ENCODE results near the gene EPHA8.

EPHA8 gene

GRCh38 chr1:22615886-22616285 is 52.6 kb downstream of the EPHA8 start:
- DNase-seq (ENCODE audit: extremely low spot score): no peak
- CTCF ChIA-PET: no interaction called here
- TF ChIP-seq NFRKB (IDR thresholded peaks at IDR 0.05) (no peak), FOXK2 (IDR thresholded peaks at IDR 0.05) (no peak), TARDBP (IDR thresholded peaks at IDR 0.05) (no peak), BHLHE40 (IDR thresholded peaks at IDR 0.05; ENCODE audit: borderline replicate concordance) (no peak), SP1 (IDR thresholded peaks at IDR 0.05) (no peak), L3MBTL2 (conservative IDR thresholded peaks at IDR 0.05) (no peak), SUZ12 (IDR thresholded peaks at IDR 0.05) (no peak), FOXM1 (IDR thresholded peaks at IDR 0.05; ENCODE audit: borderline replicate concordance) (no peak), ZNF384 (IDR thresholded peaks at IDR 0.05) (no peak), CTBP1 (IDR thresholded peaks at IDR 0.05; ENCODE audit: borderline replicate concordance) (no peak), LEF1 (IDR thresholded peaks at IDR 0.05; ENCODE audit: borderline replicate concordance) (no peak), FOXA1 (IDR thresholded peaks at IDR 0.05) (no peak), HDGF (IDR thresholded peaks at IDR 0.05; ENCODE audit: borderline replicate concordance) (no peak), ARNT (IDR thresholded peaks at IDR 0.05) (no peak), ELF4 (IDR thresholded peaks at IDR 0.05) (no peak)
- TF ChIP-seq, protein P1, sequence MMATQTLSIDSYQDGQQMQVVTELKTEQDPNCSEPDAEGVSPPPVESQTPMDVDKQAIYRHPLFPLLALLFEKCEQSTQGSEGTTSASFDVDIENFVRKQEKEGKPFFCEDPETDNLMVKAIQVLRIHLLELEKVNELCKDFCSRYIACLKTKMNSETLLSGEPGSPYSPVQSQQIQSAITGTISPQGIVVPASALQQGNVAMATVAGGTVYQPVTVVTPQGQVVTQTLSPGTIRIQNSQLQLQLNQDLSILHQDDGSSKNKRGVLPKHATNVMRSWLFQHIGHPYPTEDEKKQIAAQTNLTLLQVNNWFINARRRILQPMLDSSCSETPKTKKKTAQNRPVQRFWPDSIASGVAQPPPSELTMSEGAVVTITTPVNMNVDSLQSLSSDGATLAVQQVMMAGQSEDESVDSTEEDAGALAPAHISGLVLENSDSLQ (IDR thresholded peaks at IDR 0.05): no peak
- POLR2A ChIA-PET: no interaction called here

GRCh38 chr1:22616571-22616970 is 53.3 kb downstream of the EPHA8 start:
- ChIA-PET POLR2A (no interaction called here), CTCF (no interaction called here)
- TF ChIP-seq CTBP1 (IDR thresholded peaks at IDR 0.05; ENCODE audit: borderline replicate concordance) (no peak), FOXA1 (IDR thresholded peaks at IDR 0.05) (no peak), LEF1 (IDR thresholded peaks at IDR 0.05; ENCODE audit: borderline replicate concordance) (no peak), TARDBP (IDR thresholded peaks at IDR 0.05) (no peak), ELF4 (IDR thresholded peaks at IDR 0.05) (no peak), SUZ12 (IDR thresholded peaks at IDR 0.05) (no peak), FOXK2 (IDR thresholded peaks at IDR 0.05) (no peak), NFRKB (IDR thresholded peaks at IDR 0.05) (no peak), BHLHE40 (IDR thresholded peaks at IDR 0.05; ENCODE audit: borderline replicate concordance) (no peak), FOXM1 (IDR thresholded peaks at IDR 0.05; ENCODE audit: borderline replicate concordance) (no peak), HDGF (IDR thresholded peaks at IDR 0.05; ENCODE audit: borderline replicate concordance) (no peak), L3MBTL2 (conservative IDR thresholded peaks at IDR 0.05) (no peak), SP1 (IDR thresholded peaks at IDR 0.05) (no peak), ARNT (IDR thresholded peaks at IDR 0.05) (no peak), ZNF384 (IDR thresholded peaks at IDR 0.05) (no peak)
- TF ChIP-seq, protein P1 (IDR thresholded peaks at IDR 0.05): no peak
- no peak for DNase-seq (ENCODE audit: extremely low spot score)

- no peak for DNase-seq (ENCODE audit: extremely low spot score)
- CTCF ChIA-PET: no interaction called here
- no peak for TF ChIP-seq ARNT (IDR thresholded peaks at IDR 0.05)
- no peak for TF ChIP-seq FOXK2 (IDR thresholded peaks at IDR 0.05)
- no peak for TF ChIP-seq FOXA1 (IDR thresholded peaks at IDR 0.05)
- no peak for TF ChIP-seq L3MBTL2 (conservative IDR thresholded peaks at IDR 0.05)
- no peak for TF ChIP-seq CTBP1 (IDR thresholded peaks at IDR 0.05; ENCODE audit: borderline replicate concordance)
- TF ChIP-seq SP1 (IDR thresholded peaks at IDR 0.05): no peak
- no peak for TF ChIP-seq FOXM1 (IDR thresholded peaks at IDR 0.05; ENCODE audit: borderline replicate concordance)
- POLR2A ChIA-PET: no interaction called here
These were observed 54.8 kb downstream of the EPHA8 start for GRCh38 chr1:22618056-22618455.

DNA sequence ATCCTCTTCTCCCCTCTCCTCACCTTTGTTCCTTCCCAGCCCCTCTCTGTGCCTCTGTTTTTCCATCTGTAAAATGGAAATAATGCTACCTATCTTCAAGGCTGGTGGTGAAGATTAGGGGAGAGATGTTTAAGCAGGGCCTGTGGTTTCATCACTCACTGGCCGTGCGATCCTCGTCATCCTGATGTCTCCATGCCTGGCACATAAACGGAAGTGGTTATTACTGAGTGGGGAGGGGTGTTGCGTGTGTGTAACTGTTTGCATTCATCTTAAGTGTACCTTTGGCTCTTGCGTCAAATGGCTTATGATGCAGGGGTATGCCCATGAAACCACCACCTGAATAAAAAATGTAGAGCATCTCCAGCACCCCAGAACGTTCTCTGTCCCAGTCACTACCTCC is 56.0 kb downstream of the EPHA8 start:
- DNase-seq (ENCODE audit: extremely low spot score): no peak
- CTCF ChIA-PET: no interaction called here
- POLR2A ChIA-PET: interaction anchor here (0.6 kb wide), 1 partner anchor 12 kb away, joined by 3 read pairs; no protein-coding TSS in a partner anchor
- TF ChIP-seq ELF4 (IDR thresholded peaks at IDR 0.05) (no peak), TARDBP (IDR thresholded peaks at IDR 0.05) (no peak), NFRKB (IDR thresholded peaks at IDR 0.05) (no peak), HDGF (IDR thresholded peaks at IDR 0.05; ENCODE audit: borderline replicate concordance) (no peak), FOXM1 (IDR thresholded peaks at IDR 0.05; ENCODE audit: borderline replicate concordance) (no peak), SP1 (IDR thresholded peaks at IDR 0.05) (no peak), FOXA1 (IDR thresholded peaks at IDR 0.05) (no peak), BHLHE40 (IDR thresholded peaks at IDR 0.05; ENCODE audit: borderline replicate concordance) (no peak), LEF1 (IDR thresholded peaks at IDR 0.05; ENCODE audit: borderline replicate concordance) (no peak), FOXK2 (IDR thresholded peaks at IDR 0.05) (no peak), SUZ12 (IDR thresholded peaks at IDR 0.05) (no peak), CTBP1 (IDR thresholded peaks at IDR 0.05; ENCODE audit: borderline replicate concordance) (no peak), ZNF384 (IDR thresholded peaks at IDR 0.05) (no peak), L3MBTL2 (conservative IDR thresholded peaks at IDR 0.05) (no peak)
- TF ChIP-seq, protein P1 (IDR thresholded peaks at IDR 0.05): no peak

GRCh38 chr1:22619798-22620197 is 56.5 kb downstream of the EPHA8 start:
- no peak for TF ChIP-seq SUZ12 (IDR thresholded peaks at IDR 0.05)
- DNase-seq (ENCODE audit: extremely low spot score): no peak
- ChIA-PET POLR2A (no interaction called here), CTCF (no interaction called here)

DNA sequence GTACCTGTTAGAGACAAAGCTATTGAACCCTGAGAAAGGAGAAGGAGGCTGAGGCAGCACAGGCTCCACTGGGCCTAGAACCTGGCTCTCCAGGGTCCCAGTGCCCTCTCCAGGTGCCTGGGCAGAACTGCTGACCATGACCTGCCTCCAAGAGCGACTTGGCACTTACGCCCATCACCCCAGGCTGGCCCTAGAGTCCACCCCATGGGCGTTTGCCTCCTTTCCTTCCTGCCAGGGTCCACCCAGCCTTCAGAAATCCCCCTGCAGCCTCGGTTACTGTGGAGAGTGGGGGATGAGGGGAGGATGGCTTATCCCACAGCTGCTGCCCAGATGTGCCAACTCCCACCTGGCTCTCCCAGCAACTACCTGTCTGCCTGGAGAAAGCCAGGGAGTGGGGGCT is 58.5 kb downstream of the EPHA8 start:
- no peak for DNase-seq (ENCODE audit: extremely low spot score)
- CTCF ChIA-PET: interaction anchor here (1.3 kb wide), 1 partner anchor 11 kb away, joined by 3 read pairs; no protein-coding TSS in a partner anchor
- POLR2A ChIA-PET: no interaction called here
- TF ChIP-seq LEF1 (IDR thresholded peaks at IDR 0.05; ENCODE audit: borderline replicate concordance): no peak
- TF ChIP-seq, protein P1 (IDR thresholded peaks at IDR 0.05): no peak
- TF ChIP-seq CTBP1 (IDR thresholded peaks at IDR 0.05; ENCODE audit: borderline replicate concordance): no peak
- TF ChIP-seq BHLHE40 (IDR thresholded peaks at IDR 0.05; ENCODE audit: borderline replicate concordance): no peak
- no peak for TF ChIP-seq L3MBTL2 (conservative IDR thresholded peaks at IDR 0.05)
- no peak for TF ChIP-seq ARNT (IDR thresholded peaks at IDR 0.05)
- no peak for TF ChIP-seq HDGF (IDR thresholded peaks at IDR 0.05; ENCODE audit: borderline replicate concordance)
- no peak for TF ChIP-seq TARDBP (IDR thresholded peaks at IDR 0.05)
- no peak for TF ChIP-seq SUZ12 (IDR thresholded peaks at IDR 0.05)
- TF ChIP-seq NFRKB (IDR thresholded peaks at IDR 0.05): no peak
- TF ChIP-seq ELF4 (IDR thresholded peaks at IDR 0.05): no peak
- no peak for TF ChIP-seq FOXK2 (IDR thresholded peaks at IDR 0.05)
- TF ChIP-seq FOXA1 (IDR thresholded peaks at IDR 0.05): no peak
- no peak for TF ChIP-seq FOXM1 (IDR thresholded peaks at IDR 0.05; ENCODE audit: borderline replicate concordance)
